GM19025 (cell line): ENCODE measurements around the gene FAM117A.
A peak's percentile ranks its signal among the peaks of the same experiment; 100 is the strongest.
"Not testable (repeated sequence)": the region's sequence is repeated elsewhere in the genome, so short reads cannot be mapped to it uniquely, and the experiment has no call there.

Source experiments
- ATAC-seq: cut with Tn5 transposase; IDR thresholded peaks from one replicate; pipeline ENCODE4 v1.9.1; 2021; ENCODE audit warnings: mild to moderate bottlenecking, low read depth, moderate library complexity; ENCODE audit not compliant: unreplicated experiment

Gene FAM117A

GRCh38 chr17:49741692-49742076 lies 22.2 kb downstream of the FAM117A start:
- ATAC-seq, result no peak

- peak; percentile 47 for ATAC-seq
Measured at GRCh38 chr17:49741009-49741691, 22.8 kb downstream of the FAM117A start.

- no peak for ATAC-seq
Measured at GRCh38 chr17:49739641-49740271, 24.2 kb downstream of the FAM117A start.

- ATAC-seq, result no peak
Measured at GRCh38 chr17:49738456-49739163, 25.3 kb downstream of the FAM117A start.

- ATAC-seq, result no peak
Measured at GRCh38 chr17:49734515-49735490, 29.1 kb downstream of the FAM117A start.

GRCh38 chr17:49731435-49731831 lies 32.5 kb downstream of the FAM117A start:
- ATAC-seq, result no peak

GRCh38 chr17:49730785-49731434 lies 33.0 kb downstream of the FAM117A start:
- ATAC-seq, result no peak

- no peak for ATAC-seq
Measured at GRCh38 chr17:49730078-49730784, 33.7 kb downstream of the FAM117A start.

- no peak for ATAC-seq
Measured at GRCh38 chr17:49729069-49729468, 34.9 kb downstream of the FAM117A start.

GRCh38 chr17:49728425-49728824 lies 35.5 kb downstream of the FAM117A start:
- no peak for ATAC-seq

- no peak for ATAC-seq
Measured at GRCh38 chr17:49727380-49727779, 36.6 kb downstream of the FAM117A start.

- no peak for ATAC-seq
Measured at GRCh38 chr17:49725452-49726130, 38.3 kb downstream of the FAM117A start.

GRCh38 chr17:49724552-49724951 lies 39.4 kb downstream of the FAM117A start:
- not testable (repeated sequence) for ATAC-seq

- ATAC-seq, result no peak
Measured at GRCh38 chr17:49723423-49723822, 40.5 kb downstream of the FAM117A start.

GRCh38 chr17:49722066-49722465 lies 41.9 kb downstream of the FAM117A start:
- ATAC-seq, result no peak

- no peak for ATAC-seq
Measured at GRCh38 chr17:49717371-49717861, 46.5 kb downstream of the FAM117A start.

- ATAC-seq, result no peak
Measured at GRCh38 chr17:49716668-49717364, 47.1 kb downstream of the FAM117A start.

GRCh38 chr17:49715717-49716279 lies 48.1 kb downstream of the FAM117A start:
- no peak for ATAC-seq
